HepG2 (cell line): Measurements from ENCODE around the gene ROMO1. TPM values are rescaled to one million over a fixed set of nuclear protein-coding genes. Genes with fewer than 3 reads are reported as not detected.

Experiments
- ATAC-seq: fragments of 200-7000 bp; cut with Tn5 transposase; 3 replicates; pipeline ENCODE4 v1.9.1; 2020; ENCODE audit warnings: mild to moderate bottlenecking, moderate library complexity
- BruUV-seq: library from RNA; stranded (reverse); fragments of 400-500 nt; replicated peaks from 2 replicates; lab custom pipeline; 2021; lab: Mats Ljungman, UMichigan
- CTCF ChIA-PET: fragments of 300-600 bp; formaldehyde crosslinking; extraction: SDS; loops from one replicate; lab custom pipeline; 2021; ENCODE audit warnings: low total read pairs, inconsistent platforms, low intra/inter-chr PET ratio; lab: Yijun Ruan, JAX
- POLR2A ChIA-PET: fragments of 350-600 bp; sonication (Branson Sonifier 250); formaldehyde crosslinking; loops from one replicate; lab custom pipeline; 2020; ENCODE audit warnings: antibody characterized with exemption, inconsistent platforms; lab: Yijun Ruan, JAX
- DNase-seq: peaks from one replicate; pipeline ENCODE4 v3.0.0-alpha.2; 2015; ENCODE audit warnings: low spot score
- FAIRE-seq: peaks from 3 replicates; lab custom pipeline; 2011; peaks lifted over from hg19 to GRCh38; lab: Jason Lieb, UNC
- H2AFZ ChIP-seq: one replicate; pipeline ENCODE4 v1.6.1; 2011; ENCODE audit warnings: low read length, inconsistent platforms
- H3K27ac ChIP-seq: fragments of 300-600 bp; 3 replicates; pipeline ENCODE4 v1.8.0; 2011; ENCODE audit warnings: mixed run types, mild to moderate bottlenecking, mixed read lengths, low read length, inconsistent platforms; ENCODE audit not compliant: insufficient read depth; ENCODE audit errors: extremely low read length
- H3K27me3 ChIP-seq, 2 experiments: fragments of 200-600 bp in 1 of 2; 2 replicates in 1 of 2; 3 replicates in 1 of 2; pipeline versions ENCODE4 v1.6.0 to v1.8.0; 2011; ENCODE audit warnings: low read length in 2 of 2, mild to moderate bottlenecking in 2 of 2, moderate library complexity in 2 of 2, inconsistent platforms in 1 of 2; ENCODE audit not compliant: insufficient read depth in 2 of 2, control insufficient read depth in 1 of 2
- H3K36me3 ChIP-seq, 2 experiments: fragments of 200-600 bp in 1 of 2; replicated peaks in 1 of 2; 2 replicates in 1 of 2; 3 replicates in 1 of 2; pipeline versions ENCODE4 v1.5.1 to v1.8.0; 2011; ENCODE audit warnings: low read length in 2 of 2, inconsistent platforms in 1 of 2; ENCODE audit not compliant: insufficient read depth in 2 of 2, control insufficient read depth in 1 of 2
- H3K4me1 ChIP-seq: 2 replicates; pipeline ENCODE4 v1.5.1; 2012; ENCODE audit warnings: low read length, inconsistent platforms; ENCODE audit not compliant: insufficient read depth
- H3K4me2 ChIP-seq: 2 replicates; pipeline ENCODE4 v1.6.0; 2011; ENCODE audit warnings: low read depth, low read length, inconsistent platforms
- H3K4me3 ChIP-seq, 3 experiments: fragments of 200-600 bp in 1 of 3; sonication (generic), shearing (Covaris generic) in 1 of 3; replicated peaks in 1 of 3; 2 replicates each; pipeline ENCODE4 v1.5.1; 2011 to 2016; ENCODE audit warnings: low read length in 3 of 3, inconsistent platforms in 2 of 3, low read depth in 2 of 3, mild to moderate bottlenecking in 2 of 3, control low read depth in 1 of 3, mixed read lengths in 1 of 3; ENCODE audit not compliant: insufficient read depth in 1 of 3
- H3K79me2 ChIP-seq: one replicate; pipeline ENCODE4 v1.6.1; 2011; ENCODE audit warnings: low read length, inconsistent platforms; ENCODE audit not compliant: insufficient read depth
- H3K9ac ChIP-seq: 2 replicates; pipeline ENCODE4 v1.6.0; 2011; ENCODE audit warnings: mild to moderate bottlenecking, low read depth, low read length, inconsistent platforms; ENCODE audit not compliant: insufficient read depth
- H3K9me3 ChIP-seq: 2 replicates; pipeline ENCODE4 v1.5.1; 2012; ENCODE audit warnings: mild to moderate bottlenecking, low read length
- H4K20me1 ChIP-seq: 2 replicates; pipeline ENCODE4 v1.6.0; 2011; ENCODE audit warnings: inconsistent platforms, mild to moderate bottlenecking, low read length, moderate library complexity; ENCODE audit not compliant: insufficient read depth
- ARID4A ChIP-seq: sonication (generic); formaldehyde crosslinking; IDR thresholded peaks from 2 replicates; pipeline ENCODE4 v1.5.0; 2020; ENCODE audit warnings: mild to moderate bottlenecking, missing genetic modification reagents, borderline replicate concordance
- ASH2L ChIP-seq: fragments of 300-600, 200-600 bp; sonication (generic); IDR thresholded peaks from 2 replicates; pipeline ENCODE4 v1.7.0; 2017; ENCODE audit warnings: low read depth, mild to moderate bottlenecking, moderate library complexity, mixed read lengths, low read length; ENCODE audit not compliant: insufficient read length
- DR1 ChIP-seq: sonication (generic); formaldehyde crosslinking; IDR thresholded peaks from 2 replicates; pipeline ENCODE4 v1.8.0; 2021; ENCODE audit warnings: mild to moderate bottlenecking, missing genetic modification reagents, inconsistent platforms
- ETS1 ChIP-seq: sonication (generic); formaldehyde crosslinking; IDR thresholded peaks from 2 replicates; pipeline ENCODE4 v1.4.0; 2020; ENCODE audit warnings: missing genetic modification reagents
- MBD4 ChIP-seq: IDR thresholded peaks from 2 replicates; pipeline ENCODE4 v1.6.1; 2012; ENCODE audit warnings: low read length, inconsistent platforms, borderline replicate concordance
- NFATC3 ChIP-seq: sonication (generic); formaldehyde crosslinking; IDR thresholded peaks from 2 replicates; pipeline ENCODE4 v1.5.1; 2020; ENCODE audit warnings: mild to moderate bottlenecking, missing genetic modification reagents
- POLR2G ChIP-seq: fragments of 200-400 bp; formaldehyde crosslinking; IDR thresholded peaks from 2 replicates; pipeline ENCODE4 v1.6.1; 2018; ENCODE audit warnings: mild to moderate bottlenecking, low read depth, low read length, moderate library complexity
- RBFOX2 ChIP-seq: fragments of 200-400 bp; formaldehyde crosslinking; IDR thresholded peaks from 2 replicates; pipeline ENCODE4 v1.6.1; 2017; ENCODE audit warnings: low read depth, mild to moderate bottlenecking, low read length
- RFX1 ChIP-seq: fragments of 450-650 bp; IDR thresholded peaks from 2 replicates; pipeline ENCODE4 v1.6.1; 2017
- TGIF2 ChIP-seq: IDR thresholded peaks from 2 replicates; pipeline ENCODE4 v1.6.1; 2016; ENCODE audit warnings: control low read depth, missing compliant biosample characterization
- THRA ChIP-seq: sonication (generic); formaldehyde crosslinking; IDR thresholded peaks from 2 replicates; pipeline ENCODE4 v1.4.0; 2020; ENCODE audit warnings: missing genetic modification reagents, borderline replicate concordance
- ZNF547 ChIP-seq: sonication (generic); formaldehyde crosslinking; IDR thresholded peaks from 2 replicates; pipeline ENCODE4 v1.5.1; 2020; ENCODE audit warnings: mild to moderate bottlenecking, missing genetic modification reagents
- ZNF746 ChIP-seq: sonication (generic); formaldehyde crosslinking; IDR thresholded peaks from 2 replicates; pipeline ENCODE4 v1.8.0; 2022; ENCODE audit warnings: mild to moderate bottlenecking, missing genetic modification reagents
- ZNF768 ChIP-seq: sonication (generic); formaldehyde crosslinking; IDR thresholded peaks from 2 replicates; pipeline ENCODE4 v1.4.0; 2020; ENCODE audit warnings: missing genetic modification reagents
- ZNF772 ChIP-seq: sonication (generic); formaldehyde crosslinking; IDR thresholded peaks from 2 replicates; pipeline ENCODE4 v1.5.0; 2020; ENCODE audit warnings: mild to moderate bottlenecking, missing genetic modification reagents
- WGBS: methylation state at CpG from one replicate; pipeline ENCODE4 v1.1.6; 2017; ENCODE audit warnings: low lambda C conversion rate; 5-methylcytosine and 5-hydroxymethylcytosine counted together
- in situ Hi-C: cut with HindIII; loops from 2 replicates; pipeline ENCODE4 v1.10.0; 2017; ENCODE audit warnings: low pct_unique_long_range_greater_than_20kb; ENCODE audit not compliant: extremely low pct_ligation_motif_present
- intact Hi-C: fragments of 100-400 bp; cut with micrococcal nuclease; formaldehyde crosslinking; loops from one replicate; pipeline ENCODE4 v1.10.0; 2022; ENCODE audit not compliant: unreplicated experiment
- polyA plus RNA-seq, 8 experiments: library from polyadenylated mRNA; depleted of rRNA in 3 of 8; stranded (reverse) in 7 of 8; unstranded in 1 of 8; fragments of >200 nt; fragmentation: Illumina TruSeq in 4 of 8; extraction: Trizol in 4 of 8; gene quantifications; 2 replicates each; pipeline versions ENCODE4 v1.2.1 to v1.2.3, GENCODE V29; 2011 to 2016; ENCODE audit warnings: low read depth in 4 of 8, missing spikeins in 1 of 8, mixed read lengths in 1 of 8; ENCODE audit not compliant: insufficient read depth in 1 of 8
- total RNA-seq, 5 experiments: library from RNA; depleted of rRNA; stranded (reverse); fragments of >200 nt; fragmentation: Illumina TruSeq; extraction: Trizol; gene quantifications; 2 replicates each; pipeline ENCODE4 v1.2.3, GENCODE V29; 2016; ENCODE audit warnings: low read depth in 1 of 5

ROMO1 gene
- total and polyA plus RNA-seq, 2 of the 13 experiments (the other 11 are each of a cell fraction or from before 2014, with no cell fraction given) = 636 to 755 TPM

- TF ChIP-seq THRA (CRISPR knock-in tag) = 0 out of 2 replicates have a peak, but pooled peaks have one; percentile 5
- no peak for TF ChIP-seq RFX1
- peak; percentile 9; the same call in 1 of the 2 replicates for TF ChIP-seq POLR2G
- no peak for TF ChIP-seq DR1
- 0 out of 2 replicates have a peak, but pooled peaks have one; percentile 12 for TF ChIP-seq ZNF772 (CRISPR knock-in tag)
- 0 out of 2 replicates have a peak, but pooled peaks have one; percentile 32 for TF ChIP-seq TGIF2
- no peak for TF ChIP-seq ZNF746 (CRISPR knock-in tag)
- TF ChIP-seq ZNF768 (CRISPR knock-in tag) = peak; percentile 39; the same call in 1 of the 2 replicates
- TF ChIP-seq NFATC3 (CRISPR knock-in tag) = 0 out of 2 replicates have a peak, but pooled peaks have one; percentile 30
- TF ChIP-seq, all 625 proteins: peak for 15
These were observed 38.7 kb downstream of the ROMO1 start (continued) for GRCh38 chr20:35737865-35738333.

GRCh38 chr20:35738410-35739179, 39.4 kb downstream of the ROMO1 start:
- no peak overlapping the region for H2AFZ ChIP-seq
- peaks cover 94% of the 10 kb centered on the region for H3K79me2 ChIP-seq
- H4K20me1 ChIP-seq = peaks cover 80% of the 10 kb centered on the region
- POLR2A ChIA-PET = interaction anchor here (1.0 to 8.6 kb wide), 8 partner anchors 8 to 40 kb away, joined by 3 to 211 read pairs (median 4); partner anchors contain the start of genes NFS1 and ROMO1
- in situ Hi-C loops = no loop called here
- FAIRE-seq (no peak), ATAC-seq (no peak), DNase-seq (no peak)
- peak overlapping the region in 2 of 3 experiments; percentile 91 to 92; a peak in 3 of 6 replicates for H3K4me3 ChIP-seq
- peak overlapping the region; percentile 5; the same call in 1 of the 2 replicates for H3K9ac ChIP-seq
- no peaks in the 10 kb centered on the region; a peak in 1 of 5 replicates for H3K27me3 ChIP-seq
- H3K36me3 ChIP-seq = peaks cover 25 to 63% of the 10 kb centered on the region in 2 experiments
- H3K9me3 ChIP-seq = no peaks in the 10 kb centered on the region
- no peak overlapping the region for H3K27ac ChIP-seq
- H3K4me1 ChIP-seq = peaks cover 75% of the 10 kb centered on the region
- CTCF ChIA-PET = no interaction called here
- 91% methylated on average over 4 of the region's 4 CpGs for whole genome bisulfite sequencing
- BruUV-seq = no TSS peak
- intact Hi-C loops = no loop called here
- H3K4me2 ChIP-seq = peak overlapping the region; percentile 98
- TF ChIP-seq ETS1 (CRISPR knock-in tag) (no peak), ASH2L (peak; percentile 48), ZNF547 (no peak), DR1 (no peak), MBD4 (0 out of 2 replicates have a peak, but pooled peaks have one; percentile 26), RBFOX2 (peak; percentile 69), ARID4A (no peak), POLR2G (peak; percentile 76)
